GM23338 (cell line): ENCODE results near the gene EDIL3. TPM values are rescaled to one million over a fixed set of nuclear protein-coding genes. Genes with fewer than 3 reads are reported as not detected.

Experiments
- ATAC-seq: fragments of 200-7000 bp; cut with Tn5 transposase; 3 replicates; pipeline ENCODE4 v1.9.1; 2020
- DNase-seq: peaks from one replicate; pipeline ENCODE4 v3.0.0-alpha.2; 2015; ENCODE audit warnings: low spot score
- H2AFZ ChIP-seq: fragments of 200-600 bp; sonication (generic); 2 replicates; pipeline ENCODE4 v1.8.0; 2016; ENCODE audit warnings: antibody characterized with exemption, mild to moderate bottlenecking, moderate library complexity
- H3F3A ChIP-seq: fragments of 200-600 bp; sonication (generic); replicated peaks from 2 replicates; pipeline ENCODE4 v1.8.0; 2017; ENCODE audit warnings: antibody characterized with exemption, mixed run types, low read depth
- H3K27ac ChIP-seq: fragments of 200-600 bp; sonication (generic); 2 replicates; pipeline ENCODE4 v1.6.1; 2016; ENCODE audit warnings: low read depth
- H3K27me3 ChIP-seq: fragments of 200-600 bp; sonication (generic); 2 replicates; pipeline ENCODE4 v1.8.0; 2016; ENCODE audit warnings: mild to moderate bottlenecking, mixed run types, moderate library complexity; ENCODE audit not compliant: insufficient read depth
- H3K36me3 ChIP-seq: fragments of 200-600 bp; sonication (generic); 2 replicates; pipeline ENCODE4 v1.8.0; 2016; ENCODE audit warnings: mild to moderate bottlenecking; ENCODE audit not compliant: insufficient read depth
- H3K4me1 ChIP-seq: fragments of 200-600 bp; sonication (generic); 2 replicates; pipeline ENCODE4 v1.8.0; 2016; ENCODE audit warnings: mild to moderate bottlenecking, moderate library complexity; ENCODE audit not compliant: insufficient read depth
- H3K4me2 ChIP-seq: fragments of 200-600 bp; sonication (generic); 2 replicates; pipeline ENCODE4 v1.7.1; 2017; ENCODE audit warnings: mixed run types
- H3K4me3 ChIP-seq: fragments of 200-600 bp; sonication (generic); 2 replicates; pipeline ENCODE4 v1.6.1; 2016; ENCODE audit warnings: mixed run types
- H3K79me2 ChIP-seq: fragments of 200-600 bp; sonication (generic); replicated peaks from 2 replicates; pipeline ENCODE4 v1.8.0; 2017; ENCODE audit warnings: mild to moderate bottlenecking; ENCODE audit not compliant: insufficient read depth
- H3K9me2 ChIP-seq: fragments of 200-600 bp; sonication (generic); 2 replicates; pipeline ENCODE4 v1.8.0; 2017; ENCODE audit not compliant: insufficient read depth
- H4K20me1 ChIP-seq: fragments of 200-600 bp; sonication (generic); replicated peaks from 2 replicates; pipeline ENCODE4 v1.8.0; 2017; ENCODE audit warnings: mild to moderate bottlenecking; ENCODE audit not compliant: insufficient read depth
- H3K27ac Mint-ChIP-seq: 2 replicates; pipeline ENCODE4 v1.8.0; 2020; ENCODE audit warnings: inconsistent platforms, mild to moderate bottlenecking, moderate library complexity, mixed read lengths
- H3K27me3 Mint-ChIP-seq: 3 replicates; pipeline ENCODE4 v1.8.0; 2022; ENCODE audit warnings: low read depth, mild to moderate bottlenecking, moderate library complexity, mixed read lengths, inconsistent platforms; ENCODE audit not compliant: insufficient read depth, poor library complexity
- H3K36me3 Mint-ChIP-seq: 3 replicates; pipeline ENCODE4 v1.8.0; 2021; ENCODE audit warnings: low read depth, mild to moderate bottlenecking, inconsistent platforms, moderate library complexity, mixed read lengths
- H3K4me1 Mint-ChIP-seq: 3 replicates; pipeline ENCODE4 v1.8.0; 2020; ENCODE audit warnings: mild to moderate bottlenecking, inconsistent platforms, mixed read lengths
- H3K4me3 Mint-ChIP-seq: 3 replicates; pipeline ENCODE4 v1.8.0; 2021; ENCODE audit warnings: moderate library complexity, mild to moderate bottlenecking, inconsistent platforms, mixed read lengths
- H3K9me3 Mint-ChIP-seq: 3 replicates; pipeline ENCODE4 v1.8.0; 2020; ENCODE audit warnings: moderate library complexity, mild to moderate bottlenecking, inconsistent platforms, mixed read lengths
- CREB1 ChIP-seq: fragments of 250-450 bp; sonication (Bioruptor Pico); IDR thresholded peaks from 2 replicates; pipeline ENCODE4 v1.5.0; 2020; ENCODE audit warnings: low read depth, mild to moderate bottlenecking, moderate library complexity
- EZH2 ChIP-seq: fragments of 200-600 bp; sonication (generic); IDR thresholded peaks from one replicate; pipeline ENCODE4 v1.8.0; 2017; ENCODE audit warnings: antibody characterized with exemption, mild to moderate bottlenecking, low read depth; ENCODE audit not compliant: unreplicated experiment
- EZH2phosphoT487 ChIP-seq: fragments of 200-600 bp; sonication (generic); IDR thresholded peaks from one replicate; pipeline ENCODE4 v1.8.1; 2018; ENCODE audit warnings: antibody characterized with exemption; ENCODE audit not compliant: unreplicated experiment
- JUNB ChIP-seq: IDR thresholded peaks from one replicate; pipeline ENCODE4 v1.6.1; 2016; ENCODE audit warnings: antibody characterized with exemption; ENCODE audit not compliant: unreplicated experiment
- NANOG ChIP-seq: IDR thresholded peaks from 2 replicates; pipeline ENCODE4 v1.6.1; 2016; ENCODE audit warnings: antibody characterized with exemption, borderline replicate concordance
- STAT1 ChIP-seq: IDR thresholded peaks from one replicate; pipeline ENCODE4 v1.6.1; 2016; ENCODE audit warnings: antibody characterized with exemption; ENCODE audit not compliant: unreplicated experiment
- polyA plus RNA-seq: library from polyadenylated mRNA; unstranded; fragments of >200 nt; fragmentation: Nextera tagmentation; extraction: Ambion mirVana; gene quantifications from 2 replicates; pipeline ENCODE4 v1.2.1, GENCODE V29; 2016
- total RNA-seq: library from RNA; depleted of rRNA; stranded (reverse); fragments of >200 nt; shearing (Covaris generic); gene quantifications from 2 replicates; pipeline ENCODE4 v1.2.3, GENCODE V29; 2014
- TF ChIP-seq, protein P1 (sequence below): IDR thresholded peaks from one replicate; pipeline ENCODE4 v1.6.1; 2018; ENCODE audit warnings: antibody characterized with exemption; ENCODE audit not compliant: unreplicated experiment
- TF ChIP-seq, protein P2 (sequence below): IDR thresholded peaks from 2 replicates; pipeline ENCODE4 v1.6.1; 2016; ENCODE audit warnings: antibody characterized with exemption
- TF ChIP-seq, protein P3 (sequence below), 2 experiments: fragments of 200-600 bp in 1 of 2; sonication (generic) in 1 of 2; conservative IDR thresholded peaks; 2 replicates each; pipeline versions ENCODE4 v1.5.1 to v1.6.1; 2016 to 2017; ENCODE audit warnings: antibody characterized with exemption in 2 of 2, low read depth in 2 of 2, mild to moderate bottlenecking in 2 of 2, moderate library complexity in 1 of 2

The EDIL3 gene
- total and polyA plus RNA-seq, 2 experiments from 2014 or later = 43.3 to 61.9 TPM

- TF ChIP-seq JUNB = no peak
- TF ChIP-seq, protein P1, sequence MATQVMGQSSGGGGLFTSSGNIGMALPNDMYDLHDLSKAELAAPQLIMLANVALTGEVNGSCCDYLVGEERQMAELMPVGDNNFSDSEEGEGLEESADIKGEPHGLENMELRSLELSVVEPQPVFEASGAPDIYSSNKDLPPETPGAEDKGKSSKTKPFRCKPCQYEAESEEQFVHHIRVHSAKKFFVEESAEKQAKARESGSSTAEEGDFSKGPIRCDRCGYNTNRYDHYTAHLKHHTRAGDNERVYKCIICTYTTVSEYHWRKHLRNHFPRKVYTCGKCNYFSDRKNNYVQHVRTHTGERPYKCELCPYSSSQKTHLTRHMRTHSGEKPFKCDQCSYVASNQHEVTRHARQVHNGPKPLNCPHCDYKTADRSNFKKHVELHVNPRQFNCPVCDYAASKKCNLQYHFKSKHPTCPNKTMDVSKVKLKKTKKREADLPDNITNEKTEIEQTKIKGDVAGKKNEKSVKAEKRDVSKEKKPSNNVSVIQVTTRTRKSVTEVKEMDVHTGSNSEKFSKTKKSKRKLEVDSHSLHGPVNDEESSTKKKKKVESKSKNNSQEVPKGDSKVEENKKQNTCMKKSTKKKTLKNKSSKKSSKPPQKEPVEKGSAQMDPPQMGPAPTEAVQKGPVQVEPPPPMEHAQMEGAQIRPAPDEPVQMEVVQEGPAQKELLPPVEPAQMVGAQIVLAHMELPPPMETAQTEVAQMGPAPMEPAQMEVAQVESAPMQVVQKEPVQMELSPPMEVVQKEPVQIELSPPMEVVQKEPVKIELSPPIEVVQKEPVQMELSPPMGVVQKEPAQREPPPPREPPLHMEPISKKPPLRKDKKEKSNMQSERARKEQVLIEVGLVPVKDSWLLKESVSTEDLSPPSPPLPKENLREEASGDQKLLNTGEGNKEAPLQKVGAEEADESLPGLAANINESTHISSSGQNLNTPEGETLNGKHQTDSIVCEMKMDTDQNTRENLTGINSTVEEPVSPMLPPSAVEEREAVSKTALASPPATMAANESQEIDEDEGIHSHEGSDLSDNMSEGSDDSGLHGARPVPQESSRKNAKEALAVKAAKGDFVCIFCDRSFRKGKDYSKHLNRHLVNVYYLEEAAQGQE = no peak
- TF ChIP-seq, protein P2, sequence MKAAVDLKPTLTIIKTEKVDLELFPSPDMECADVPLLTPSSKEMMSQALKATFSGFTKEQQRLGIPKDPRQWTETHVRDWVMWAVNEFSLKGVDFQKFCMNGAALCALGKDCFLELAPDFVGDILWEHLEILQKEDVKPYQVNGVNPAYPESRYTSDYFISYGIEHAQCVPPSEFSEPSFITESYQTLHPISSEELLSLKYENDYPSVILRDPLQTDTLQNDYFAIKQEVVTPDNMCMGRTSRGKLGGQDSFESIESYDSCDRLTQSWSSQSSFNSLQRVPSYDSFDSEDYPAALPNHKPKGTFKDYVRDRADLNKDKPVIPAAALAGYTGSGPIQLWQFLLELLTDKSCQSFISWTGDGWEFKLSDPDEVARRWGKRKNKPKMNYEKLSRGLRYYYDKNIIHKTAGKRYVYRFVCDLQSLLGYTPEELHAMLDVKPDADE = no peak
Observed at GRCh38 chr5:84281383-84281782, 103.3 kb downstream of the EDIL3 start (continued).

DNA sequence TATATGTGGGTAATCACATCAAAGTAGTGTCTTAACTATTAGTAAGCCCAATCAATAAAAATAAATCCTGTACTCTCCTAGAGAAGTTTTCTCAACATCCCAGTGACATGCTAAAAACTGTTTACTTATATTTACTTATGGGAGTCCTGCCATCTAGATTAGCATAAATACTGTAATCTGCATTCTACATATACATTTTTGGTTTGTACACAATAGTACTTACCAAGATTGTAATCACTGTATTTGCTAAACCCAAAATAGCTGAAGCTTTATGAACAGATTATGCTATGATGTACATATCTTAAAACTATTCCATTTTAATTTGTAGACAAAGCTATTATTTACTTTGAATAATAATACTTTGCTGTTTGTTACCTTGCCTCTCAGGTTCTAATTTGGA, 105.4 kb downstream of the EDIL3 start:
- DNase-seq (no peak), ATAC-seq (no peak)
- Mint-ChIP-seq H3K27ac (no peak overlapping the region), H3K4me3 (no peak overlapping the region), H3K4me1 (peaks cover 15% of the 10 kb centered on the region), H3K36me3 (no peaks in the 10 kb centered on the region), H3K9me3 (no peaks in the 10 kb centered on the region), H3K27me3 (no peaks in the 10 kb centered on the region)
- Histone ChIP-seq H4K20me1 (no peaks in the 10 kb centered on the region), H3K4me2 (no peak overlapping the region), H3K79me2 (no peaks in the 10 kb centered on the region), H3K9me2 (no peaks in the 10 kb centered on the region), H3K4me1 (peaks cover 16% of the 10 kb centered on the region; the same call in 1 of the 2 replicates), H3K36me3 (no peaks in the 10 kb centered on the region), H3F3A (no peaks in the 10 kb centered on the region), H3K4me3 (no peak overlapping the region), H3K27ac (no peak overlapping the region), H2AFZ (no peak overlapping the region), H3K27me3 (no peaks in the 10 kb centered on the region)
- TF ChIP-seq STAT1 = no peak

DNA sequence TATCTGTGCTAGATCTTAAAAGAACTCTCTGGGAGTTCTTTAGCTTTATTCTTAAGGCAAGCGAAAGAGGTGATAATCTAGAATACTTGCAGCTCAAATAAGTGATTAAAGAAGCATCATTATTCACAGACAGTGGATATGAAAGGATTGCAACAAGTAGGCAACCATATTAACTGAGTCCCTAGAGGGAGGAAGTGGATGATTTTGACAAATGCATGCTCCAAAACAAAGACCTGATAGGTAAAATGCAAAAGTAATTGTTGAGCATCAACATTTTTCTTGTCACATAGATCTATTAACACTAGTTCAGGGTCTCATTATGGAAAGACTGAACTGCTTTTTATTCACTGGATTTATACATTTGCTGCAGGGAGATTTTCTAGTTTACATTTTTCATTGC, 109.1 kb downstream of the EDIL3 start:
- peaks cover 22% of the 10 kb centered on the region; the same call in 1 of the 2 replicates for H3K4me1 ChIP-seq
- no peak overlapping the region for H2AFZ ChIP-seq
- no peaks in the 10 kb centered on the region for H3K79me2 ChIP-seq
- no peaks in the 10 kb centered on the region for H3K36me3 ChIP-seq
- Mint-ChIP-seq H3K4me1 (peaks cover 29% of the 10 kb centered on the region), H3K27ac (peak overlapping the region; percentile 86), H3K9me3 (no peaks in the 10 kb centered on the region), H3K4me3 (no peak overlapping the region), H3K36me3 (no peaks in the 10 kb centered on the region), H3K27me3 (peaks cover 2% of the 10 kb centered on the region)
- no peak overlapping the region for H3K4me3 ChIP-seq
- no peaks in the 10 kb centered on the region for H3K27me3 ChIP-seq
- ATAC-seq (no peak), DNase-seq (no peak)
- no peaks in the 10 kb centered on the region for H3F3A ChIP-seq
- H3K27ac ChIP-seq = no peak overlapping the region
- H3K4me2 ChIP-seq = no peak overlapping the region
- H4K20me1 ChIP-seq = no peaks in the 10 kb centered on the region
- no peaks in the 10 kb centered on the region for H3K9me2 ChIP-seq
- TF ChIP-seq NANOG = no peak
- TF ChIP-seq, protein P2 = no peak
- TF ChIP-seq STAT1 = no peak
- TF ChIP-seq EZH2phosphoT487 = no peak
- TF ChIP-seq, protein P3, sequence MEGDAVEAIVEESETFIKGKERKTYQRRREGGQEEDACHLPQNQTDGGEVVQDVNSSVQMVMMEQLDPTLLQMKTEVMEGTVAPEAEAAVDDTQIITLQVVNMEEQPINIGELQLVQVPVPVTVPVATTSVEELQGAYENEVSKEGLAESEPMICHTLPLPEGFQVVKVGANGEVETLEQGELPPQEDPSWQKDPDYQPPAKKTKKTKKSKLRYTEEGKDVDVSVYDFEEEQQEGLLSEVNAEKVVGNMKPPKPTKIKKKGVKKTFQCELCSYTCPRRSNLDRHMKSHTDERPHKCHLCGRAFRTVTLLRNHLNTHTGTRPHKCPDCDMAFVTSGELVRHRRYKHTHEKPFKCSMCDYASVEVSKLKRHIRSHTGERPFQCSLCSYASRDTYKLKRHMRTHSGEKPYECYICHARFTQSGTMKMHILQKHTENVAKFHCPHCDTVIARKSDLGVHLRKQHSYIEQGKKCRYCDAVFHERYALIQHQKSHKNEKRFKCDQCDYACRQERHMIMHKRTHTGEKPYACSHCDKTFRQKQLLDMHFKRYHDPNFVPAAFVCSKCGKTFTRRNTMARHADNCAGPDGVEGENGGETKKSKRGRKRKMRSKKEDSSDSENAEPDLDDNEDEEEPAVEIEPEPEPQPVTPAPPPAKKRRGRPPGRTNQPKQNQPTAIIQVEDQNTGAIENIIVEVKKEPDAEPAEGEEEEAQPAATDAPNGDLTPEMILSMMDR (conservative IDR thresholded peaks at IDR 0.05; ENCODE audit: low read depth in 2 of 2) = no peak
- TF ChIP-seq CREB1 (CRISPR knock-in tag) = no peak
- TF ChIP-seq EZH2 = no peak
- no peak for TF ChIP-seq JUNB
